HG03439 (cell line): ENCODE measurements around the gene IL3.
A peak's percentile ranks its signal among the peaks of the same experiment; 100 is the strongest.

Experiments
- ATAC-seq: cut with Tn5 transposase; IDR thresholded peaks from one replicate; pipeline ENCODE4 v1.9.1; 2021; ENCODE audit warnings: mild to moderate bottlenecking, moderate library complexity; ENCODE audit not compliant: unreplicated experiment

The IL3 gene, protein sequence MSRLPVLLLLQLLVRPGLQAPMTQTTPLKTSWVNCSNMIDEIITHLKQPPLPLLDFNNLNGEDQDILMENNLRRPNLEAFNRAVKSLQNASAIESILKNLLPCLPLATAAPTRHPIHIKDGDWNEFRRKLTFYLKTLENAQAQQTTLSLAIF

GRCh38 chr5:132060501-132061161, at the start of gene IL3:
TSS of gene IL3 (plus strand) at chr5:132060655. CDS start at chr5:132060707, 52 bp downstream.
- ATAC-seq = no peak

GRCh38 chr5:132010989-132011621, 49.4 kb upstream of the IL3 start:
- ATAC-seq = no peak

DNA sequence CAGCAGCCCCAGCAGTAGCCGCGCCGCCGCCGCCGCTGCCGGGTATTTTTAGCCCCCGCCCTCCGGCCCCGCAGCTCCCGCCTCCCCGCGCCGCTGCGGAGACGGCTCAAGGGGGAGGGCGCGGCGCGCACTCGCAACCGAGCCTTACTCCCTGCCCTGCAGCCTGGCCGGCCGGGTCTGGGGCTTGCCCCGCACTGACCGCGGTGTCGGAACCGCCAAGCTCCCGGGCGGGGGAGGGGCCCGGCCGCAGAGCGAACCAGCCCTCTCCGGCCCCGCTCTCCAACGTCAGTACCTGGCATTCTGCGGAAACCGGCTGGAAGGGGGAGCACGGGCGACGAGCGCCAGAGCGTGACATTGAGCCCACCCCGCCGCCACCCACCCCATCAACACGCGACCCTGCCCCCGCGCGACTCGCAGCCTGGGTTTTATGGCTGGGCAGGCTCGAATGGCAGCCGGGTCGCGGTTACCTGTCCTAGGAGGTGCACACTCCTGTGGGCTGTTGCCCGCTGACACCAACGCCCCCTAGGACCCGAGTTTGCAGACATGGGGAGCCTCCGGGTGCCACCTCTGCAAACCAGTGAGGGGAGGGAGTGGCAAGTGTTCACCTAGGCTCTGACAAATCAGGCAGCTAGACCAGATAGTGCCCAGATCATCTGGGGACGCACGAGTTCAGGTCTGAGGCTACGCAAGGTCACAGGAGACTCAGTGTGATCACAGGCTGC, 48.7 kb upstream of the IL3 start, which contains the start of gene ACSL6:
ACSL6 (minus strand) TSS at position 37 of the 722 bp plus-strand sequence. CDS start 105 bp downstream, outside the sequence.
- no peak for ATAC-seq

DNA sequence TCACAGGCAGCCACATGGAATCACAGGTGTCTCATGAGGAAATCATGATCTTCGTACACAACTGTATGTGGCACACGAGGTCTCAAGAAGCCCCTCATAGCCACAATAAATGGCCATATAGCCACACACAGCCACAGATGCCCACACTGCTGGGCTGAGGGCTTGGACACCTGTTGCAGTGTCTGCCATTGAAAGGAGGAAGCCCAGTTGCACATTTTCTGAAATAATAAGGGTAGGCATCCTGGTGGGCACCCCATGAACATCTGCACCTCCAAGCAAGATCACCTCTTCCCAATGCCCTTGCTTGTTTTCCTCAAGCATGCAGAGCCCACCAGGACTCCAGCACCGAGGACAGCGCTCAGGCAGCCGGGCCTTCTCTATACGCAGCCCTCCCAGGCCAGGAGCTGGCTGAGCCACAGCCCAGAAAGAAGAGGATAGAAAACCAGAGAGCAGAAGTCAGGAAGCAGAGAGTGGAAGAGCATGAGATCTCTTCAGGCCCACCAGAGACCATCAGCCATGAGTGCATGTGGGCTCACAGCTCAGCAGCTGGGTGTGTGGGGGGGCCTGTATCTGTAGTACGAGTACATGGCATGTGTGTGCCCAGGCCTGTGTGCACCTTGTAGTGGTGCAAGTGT, 48.0 kb upstream of the IL3 start:
- no peak for ATAC-seq

- ATAC-seq = no peak
Measured at GRCh38 chr5:132013006-132013689, 47.3 kb upstream of the IL3 start.

DNA sequence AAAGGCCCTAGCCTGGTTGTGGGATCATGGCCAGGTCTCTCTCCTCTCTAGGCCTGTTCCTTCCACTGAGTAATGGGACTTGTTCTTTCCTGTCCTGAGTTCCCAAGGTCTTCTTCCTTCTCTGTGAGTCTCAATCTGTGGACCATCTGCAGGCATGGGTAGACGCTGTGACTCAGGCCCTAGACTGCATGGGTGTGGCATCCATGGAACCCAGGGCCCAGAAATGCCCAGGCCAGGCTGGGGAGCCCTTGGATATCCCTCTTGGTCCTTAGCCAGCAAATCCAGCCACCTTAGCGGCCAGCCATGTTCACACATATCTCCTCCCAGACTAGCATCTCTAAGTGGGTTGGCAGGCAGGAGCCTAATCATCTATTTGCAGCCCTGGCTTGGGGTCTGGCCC, 46.7 kb upstream of the IL3 start:
- ATAC-seq = no peak

DNA sequence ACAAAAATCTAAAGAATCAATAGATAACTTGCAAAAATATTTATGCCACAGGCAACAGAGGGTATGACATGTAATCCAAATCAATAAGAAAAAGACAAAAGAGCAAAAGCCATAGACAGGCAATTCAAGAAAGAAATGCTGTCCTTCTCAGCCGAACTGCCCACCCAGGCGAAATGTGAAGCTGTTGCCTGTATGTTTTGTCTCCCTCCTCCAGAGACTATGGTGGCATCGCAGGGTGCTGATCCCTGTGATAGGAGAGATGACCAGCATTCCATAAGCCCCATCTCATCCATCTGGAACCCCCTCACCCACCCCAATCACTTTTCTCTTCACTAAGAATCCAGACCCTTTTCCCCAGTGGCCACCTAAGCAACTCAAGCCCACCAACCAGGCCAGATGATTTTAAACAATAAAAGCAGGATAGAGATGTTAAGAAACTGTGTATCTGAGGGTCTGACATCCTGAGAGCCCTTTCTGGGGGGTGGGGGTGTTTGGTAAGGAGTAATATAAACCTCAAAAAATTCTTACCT, 43.7 kb upstream of the IL3 start:
- no peak for ATAC-seq

- ATAC-seq = no peak
Measured at GRCh38 chr5:132017316-132017715, 43.1 kb upstream of the IL3 start.

DNA sequence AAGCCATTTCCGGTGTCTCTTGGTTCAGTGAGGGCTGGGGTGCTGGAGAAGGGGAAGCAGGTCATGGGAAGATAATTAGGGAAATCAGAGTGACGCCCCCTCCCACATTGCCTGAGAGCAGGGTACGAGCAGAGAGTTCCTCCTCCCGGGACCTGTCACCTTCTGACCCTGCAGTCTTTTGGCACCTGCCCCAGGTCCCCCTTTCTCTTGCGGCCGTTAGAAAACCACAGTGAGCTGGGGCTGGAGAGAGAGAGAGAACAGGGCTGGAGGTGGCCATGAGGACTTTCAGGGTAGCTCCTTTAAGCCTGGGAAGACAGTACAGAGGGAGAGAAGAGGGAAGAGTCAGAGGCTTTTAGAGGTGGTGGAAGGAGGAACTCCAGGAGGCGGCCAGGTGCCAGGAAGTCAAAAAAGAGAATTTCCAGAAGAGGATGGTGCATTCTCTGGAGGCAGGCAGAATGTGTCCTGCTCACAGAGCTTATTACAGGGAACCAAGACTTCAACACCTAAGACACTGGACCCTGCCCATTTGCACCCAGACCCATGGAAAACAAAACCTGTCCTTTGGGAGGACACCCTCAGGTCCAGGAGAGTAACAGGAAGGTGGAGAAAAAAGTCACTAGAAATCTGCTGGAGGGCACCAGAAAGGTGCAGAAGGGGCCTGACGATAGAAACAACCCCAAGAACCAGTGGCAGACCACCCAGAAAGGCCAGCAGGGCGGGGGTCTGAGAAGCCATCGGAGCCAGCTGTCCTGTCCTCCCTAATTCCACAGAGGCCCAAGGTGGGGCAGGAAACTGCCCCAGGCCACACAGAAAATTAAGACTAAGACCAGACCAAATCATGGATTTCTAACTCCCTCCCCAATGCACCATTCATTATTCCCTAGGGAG, 42.5 kb upstream of the IL3 start:
- no peak for ATAC-seq

GRCh38 chr5:132019337-132019736, 41.1 kb upstream of the IL3 start:
- no peak for ATAC-seq

DNA sequence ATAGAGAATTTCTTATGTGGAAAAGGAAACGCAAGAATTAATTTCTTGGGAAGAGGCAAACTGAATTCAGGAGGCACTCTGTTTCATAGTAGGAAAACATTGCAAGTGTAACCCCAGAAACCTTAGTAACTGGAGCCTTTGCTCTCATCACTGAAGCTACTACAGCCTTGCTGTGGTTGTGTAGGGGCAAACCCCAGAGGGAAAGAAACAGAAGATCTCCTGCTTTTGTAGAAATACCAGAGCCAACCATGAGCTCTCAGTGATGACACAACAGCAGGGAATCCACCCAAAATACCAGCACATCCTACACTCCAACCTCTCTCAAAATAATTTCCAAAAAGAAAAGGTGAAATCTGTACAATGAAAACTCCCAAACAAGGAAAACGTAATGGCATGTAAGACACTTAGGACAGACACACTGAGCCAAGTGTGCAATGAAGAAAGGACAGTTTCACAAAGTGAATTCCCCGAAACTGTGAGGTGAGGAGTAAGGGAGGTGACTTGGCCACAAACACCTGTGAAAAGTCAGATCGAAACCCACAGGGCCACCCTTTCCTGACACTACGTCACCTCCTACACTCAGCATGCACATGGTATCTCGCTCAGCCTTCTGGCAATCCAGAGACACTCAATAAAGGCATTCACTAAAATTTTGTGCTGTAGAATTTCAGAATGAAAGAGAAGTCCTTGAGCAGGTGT, 40.4 kb upstream of the IL3 start:
- peak; percentile 98 for ATAC-seq

- ATAC-seq = peak; percentile 30
Measured at GRCh38 chr5:132020568-132021339, 39.7 kb upstream of the IL3 start.

DNA sequence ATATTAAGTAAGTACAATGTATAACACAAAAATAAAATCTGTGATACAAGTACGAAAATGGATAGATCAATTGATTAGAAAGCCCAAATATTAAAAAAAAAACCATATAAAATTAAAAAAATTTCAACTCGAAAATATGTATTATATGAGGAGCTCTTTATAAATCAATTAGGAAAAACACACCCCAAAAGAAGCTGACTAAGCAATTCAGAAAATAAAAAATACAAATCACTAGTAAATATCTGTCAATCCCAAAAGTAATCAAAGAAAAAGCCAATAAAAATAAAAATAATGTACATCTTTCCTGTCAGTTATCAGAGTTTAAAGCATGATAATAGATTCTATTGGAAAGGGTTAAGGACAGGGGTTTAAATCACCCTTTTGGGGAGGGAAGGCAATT, 38.8 kb upstream of the IL3 start:
- no peak for ATAC-seq

DNA sequence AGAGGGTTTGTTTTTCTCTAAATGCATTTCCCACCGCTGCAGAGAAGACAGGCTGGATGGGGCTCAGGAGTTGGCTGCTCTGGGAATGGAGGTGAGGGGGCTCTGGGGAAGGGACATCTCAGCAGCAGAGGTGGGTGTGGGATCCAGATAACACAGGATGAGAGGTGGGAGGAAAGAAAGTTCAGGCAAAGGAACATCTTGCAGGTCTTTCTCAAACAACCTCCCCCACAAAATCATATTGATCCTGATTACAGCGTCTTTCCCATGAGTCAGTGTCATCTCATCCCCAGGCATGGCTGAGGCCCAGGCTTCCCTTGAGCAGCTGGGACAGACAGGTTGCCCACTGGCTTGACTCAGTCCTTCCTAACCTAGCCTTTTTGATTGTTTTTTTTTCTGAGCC, 37.7 kb upstream of the IL3 start:
- no peak for ATAC-seq

GRCh38 chr5:132023258-132024116, 37.0 kb upstream of the IL3 start:
- ATAC-seq = no peak

DNA sequence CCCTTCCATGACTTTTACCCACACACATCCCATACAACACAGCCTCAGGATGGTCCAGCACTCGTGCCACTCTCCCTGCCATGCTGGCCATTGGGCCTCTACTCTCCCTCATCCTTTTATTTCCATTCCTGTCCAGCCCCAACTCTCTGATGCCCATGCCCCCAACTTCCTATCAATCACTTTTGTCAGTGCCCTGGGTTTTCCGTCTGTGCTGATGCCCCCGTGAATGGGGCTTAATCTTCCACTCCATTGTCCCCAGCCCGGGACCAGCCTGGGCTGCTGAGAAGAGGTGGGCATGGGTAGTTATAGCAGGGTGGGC, 36.4 kb upstream of the IL3 start:
- ATAC-seq = no peak

GRCh38 chr5:132024789-132025402, 35.6 kb upstream of the IL3 start:
- ATAC-seq = no peak
